Activated B cell treated with CpG ODN at 0.5 μM for 24 hours (primary cell): Measurements from ENCODE around the gene KLF13. TPM values are rescaled to one million over a fixed set of nuclear protein-coding genes. Genes with fewer than 3 reads are reported as not detected.

Experiments
- ATAC-seq: fragments of 200-7000 bp; cut with Tn5 transposase; one replicate; pipeline ENCODE4 v1.10.0; 2021; ENCODE audit warnings: low read depth, mild to moderate bottlenecking, moderate library complexity
- CTCF ChIA-PET: fragments of 350-600 bp; sonication (Branson Sonifier 250); formaldehyde crosslinking; loops from one replicate; lab custom pipeline; 2021; ENCODE audit warnings: antibody characterized with exemption; lab: Charles Lee
- POLR2A ChIA-PET: fragments of 350-600 bp; sonication (Branson Sonifier 250); formaldehyde crosslinking; loops from one replicate; lab custom pipeline; 2021; ENCODE audit warnings: antibody characterized with exemption; lab: Charles Lee
- DNase-seq: peaks from one replicate; pipeline ENCODE4 v3.0.0; 2022
- H3K27ac Mint-ChIP-seq: one replicate; pipeline ENCODE4 v1.8.0; 2020; ENCODE audit warnings: mixed read lengths
- H3K27me3 Mint-ChIP-seq: one replicate; pipeline ENCODE4 v1.8.0; 2021; ENCODE audit warnings: mixed read lengths
- H3K36me3 Mint-ChIP-seq: one replicate; pipeline ENCODE4 v1.8.0; 2021; ENCODE audit warnings: low read depth, mixed read lengths
- H3K4me1 Mint-ChIP-seq: one replicate; pipeline ENCODE4 v1.8.0; 2021; ENCODE audit warnings: mixed read lengths
- H3K4me3 Mint-ChIP-seq: one replicate; pipeline ENCODE4 v1.8.0; 2020; ENCODE audit warnings: mild to moderate bottlenecking, mixed read lengths
- H3K9me3 Mint-ChIP-seq: one replicate; pipeline ENCODE4 v1.8.0; 2020; ENCODE audit warnings: mixed read lengths
- CTCF ChIP-seq: fragments of 200-600 bp; IDR thresholded peaks from one replicate; pipeline ENCODE4 v1.8.0; 2022; ENCODE audit warnings: antibody characterized with exemption, mild to moderate bottlenecking
- intact Hi-C: fragments of 100-400 bp; cut with micrococcal nuclease; formaldehyde crosslinking; loops from one replicate; pipeline ENCODE4 v1.15.1; 2024
- total RNA-seq: library from RNA; stranded (reverse); gene quantifications from 2 replicates; pipeline ENCODE4 v1.2.3, GENCODE V29; 2022

Gene KLF13
- total RNA-seq, 1 donor from 2014 or later, result 178 TPM

- Mint-ChIP-seq H3K36me3 (no peaks in the 10 kb centered on the region), H3K27ac (no peak overlapping the region), H3K27me3 (no peaks in the 10 kb centered on the region), H3K9me3 (no peaks in the 10 kb centered on the region), H3K4me1 (peaks cover 2% of the 10 kb centered on the region), H3K4me3 (no peak overlapping the region)
- ChIA-PET POLR2A (no interaction called here), CTCF (interaction anchor here (1.0 kb wide), 1 partner anchor 81 kb away, joined by 3 read pairs; no protein-coding TSS in a partner anchor)
- no peak for DNase-seq
- intact Hi-C loops, result no loop called here
- no peak for ATAC-seq
- TF ChIP-seq CTCF, result no peak
Observed at GRCh38 chr15:31296219-31296645, 30.4 kb upstream of the KLF13 start.

GRCh38 chr15:31296646-31297574, 29.7 kb upstream of the KLF13 start:
- POLR2A ChIA-PET, result interaction anchor here (2.0 kb wide), 1 partner anchor 30 kb away, joined by 9 read pairs; no protein-coding TSS in a partner anchor
- peaks cover 9% of the 10 kb centered on the region for H3K4me1 Mint-ChIP-seq
- ATAC-seq (no peak), DNase-seq (no peak)
- CTCF ChIA-PET, result interaction anchor here (1.0 kb wide), 1 partner anchor 81 kb away, joined by 3 read pairs; no protein-coding TSS in a partner anchor
- no peaks in the 10 kb centered on the region for H3K9me3 Mint-ChIP-seq
- TF ChIP-seq CTCF, result no peak
- H3K27ac Mint-ChIP-seq, result no peak overlapping the region
- no peaks in the 10 kb centered on the region for H3K27me3 Mint-ChIP-seq
- H3K36me3 Mint-ChIP-seq, result no peaks in the 10 kb centered on the region
- intact Hi-C loops, result no loop called here
- H3K4me3 Mint-ChIP-seq, result no peak overlapping the region

- H3K27me3 Mint-ChIP-seq, result no peaks in the 10 kb centered on the region
- no peak overlapping the region for H3K27ac Mint-ChIP-seq
- DNase-seq, result no peak
- no peaks in the 10 kb centered on the region for H3K9me3 Mint-ChIP-seq
- POLR2A ChIA-PET, result interaction anchor here (2.0 kb wide), 1 partner anchor 31 kb away, joined by 9 read pairs; no protein-coding TSS in a partner anchor
- no peak for ATAC-seq
- no peak for TF ChIP-seq CTCF
- H3K4me1 Mint-ChIP-seq, result peaks cover 18% of the 10 kb centered on the region
- CTCF ChIA-PET, result no interaction called here
- no peak overlapping the region for H3K4me3 Mint-ChIP-seq
- intact Hi-C loops, result no loop called here
- H3K36me3 Mint-ChIP-seq, result no peaks in the 10 kb centered on the region
Observed at GRCh38 chr15:31297575-31298456, 28.8 kb upstream of the KLF13 start.

- POLR2A ChIA-PET, result interaction anchor here (2.0 kb wide), 1 partner anchor 32 kb away, joined by 9 read pairs; no protein-coding TSS in a partner anchor
- no peak for DNase-seq
- no peaks in the 10 kb centered on the region for H3K9me3 Mint-ChIP-seq
- H3K36me3 Mint-ChIP-seq, result no peaks in the 10 kb centered on the region
- no peak overlapping the region for H3K27ac Mint-ChIP-seq
- TF ChIP-seq CTCF, result no peak
- CTCF ChIA-PET, result no interaction called here
- peaks cover 27% of the 10 kb centered on the region for H3K4me1 Mint-ChIP-seq
- no peaks in the 10 kb centered on the region for H3K27me3 Mint-ChIP-seq
- intact Hi-C loops, result no loop called here
- no peak for ATAC-seq
- H3K4me3 Mint-ChIP-seq, result no peak overlapping the region
Observed at GRCh38 chr15:31298707-31299172, 27.9 kb upstream of the KLF13 start.
